ENCODE results near the gene TUBG1.
"Not testable (repeated sequence)": the region's sequence is repeated elsewhere in the genome, so short reads cannot be mapped to it uniquely, and the experiment has no call there.

Gene TUBG1

GRCh38 chr17:42579794-42580551, 29.5 kb upstream of the TUBG1 start:
- DNase-seq (ENCODE audit: low spot score) = no peak

GRCh38 chr17:42581744-42582270, 27.7 kb upstream of the TUBG1 start:
- DNase-seq (ENCODE audit: low spot score) = no peak

GRCh38 chr17:42584880-42585279, 24.6 kb upstream of the TUBG1 start:
- DNase-seq (ENCODE audit: low spot score) = no peak

- DNase-seq (ENCODE audit: low spot score) = no peak
Measured at GRCh38 chr17:42585353-42585752, 24.1 kb upstream of the TUBG1 start.

- DNase-seq (ENCODE audit: low spot score) = no peak
Measured at GRCh38 chr17:42586514-42587230, 22.8 kb upstream of the TUBG1 start.

- no peak for DNase-seq (ENCODE audit: low spot score)
Measured at GRCh38 chr17:42590886-42591285, 18.6 kb upstream of the TUBG1 start.

GRCh38 chr17:42591411-42591810, 18.1 kb upstream of the TUBG1 start:
- no peak for DNase-seq (ENCODE audit: low spot score)

- DNase-seq (ENCODE audit: low spot score) = no peak
Measured at GRCh38 chr17:42596386-42596785, 13.1 kb upstream of the TUBG1 start.

- DNase-seq (ENCODE audit: low spot score) = no peak
Measured at GRCh38 chr17:42598905-42599304, 10.6 kb upstream of the TUBG1 start.

GRCh38 chr17:42603318-42603717, 6.2 kb upstream of the TUBG1 start:
- no peak for DNase-seq (ENCODE audit: low spot score)

- no peak for DNase-seq (ENCODE audit: low spot score)
Measured at GRCh38 chr17:42607769-42608168, 1.7 kb upstream of the TUBG1 start.

- DNase-seq (ENCODE audit: low spot score) = no peak
Measured at GRCh38 chr17:42608305-42609181, 940 bp upstream of the TUBG1 start.

GRCh38 chr17:42609814-42610801, 625 bp downstream of the TUBG1 start:
- DNase-seq (ENCODE audit: low spot score) = not testable (repeated sequence)

- no peak for DNase-seq (ENCODE audit: low spot score)
Measured at GRCh38 chr17:42612013-42612412, 2.5 kb downstream of the TUBG1 start.

- no peak for DNase-seq (ENCODE audit: low spot score)
Measured at GRCh38 chr17:42613699-42614295, 4.3 kb downstream of the TUBG1 start.

GRCh38 chr17:42617956-42618431, 8.5 kb downstream of the TUBG1 start:
- no peak for DNase-seq (ENCODE audit: low spot score)

GRCh38 chr17:42618442-42619150, 9.1 kb downstream of the TUBG1 start:
- DNase-seq (ENCODE audit: low spot score) = no peak

- not testable (repeated sequence) for DNase-seq (ENCODE audit: low spot score)
Measured at GRCh38 chr17:42621987-42622386, 12.5 kb downstream of the TUBG1 start.

- no peak for DNase-seq (ENCODE audit: low spot score)
Measured at GRCh38 chr17:42623271-42623670, 13.8 kb downstream of the TUBG1 start.

Measured in left forelimb (tissue), 1 donor.